IMR-90 (cell line): ENCODE measurements around the gene ITSN1. TPM values are rescaled to one million over a fixed set of nuclear protein-coding genes. Genes with fewer than 3 reads are reported as not detected.

Experiments used
- ATAC-seq: fragments of 200-7000 bp; cut with Tn5 transposase; 2 replicates; pipeline ENCODE4 v1.9.1; 2020; ENCODE audit warnings: low read depth, mild to moderate bottlenecking, moderate library complexity
- BruUV-seq: library from RNA; stranded (reverse); fragments of 400-500 nt; replicated peaks from 2 replicates; lab custom pipeline; 2021; lab: Mats Ljungman, UMichigan
- CTCF ChIA-PET: fragments of 300-600 bp; formaldehyde crosslinking; extraction: SDS; loops from one replicate; lab custom pipeline; 2021; ENCODE audit warnings: antibody characterized with exemption; lab: Yijun Ruan, JAX
- POLR2A ChIA-PET: fragments of 300-600 bp; sonication (Branson Sonifier 250); formaldehyde crosslinking; loops from one replicate; lab custom pipeline; 2022; ENCODE audit warnings: antibody characterized with exemption; ENCODE audit not compliant: unreplicated experiment; lab: Charles Lee
- DNase-seq: peaks from one replicate; pipeline ENCODE4 v3.0.0; 2013
- H2AFZ ChIP-seq: replicated peaks from 2 replicates; pipeline ENCODE3; 2013; ENCODE audit warnings: low read length, mild to moderate bottlenecking; ENCODE audit not compliant: poor library complexity
- H2AK5ac ChIP-seq: 2 replicates; pipeline ENCODE4 v1.6.1; 2013; ENCODE audit warnings: low read depth, low read length, inconsistent platforms
- H2AK9ac ChIP-seq: replicated peaks from 2 replicates; pipeline ENCODE3; 2013; ENCODE audit warnings: mild to moderate bottlenecking, low read depth, low read length, moderate library complexity; ENCODE audit not compliant: poor library complexity
- H2BK120ac ChIP-seq: 2 replicates; pipeline ENCODE4 v1.6.1; 2013; ENCODE audit warnings: low read depth, low read length, inconsistent platforms
- H2BK15ac ChIP-seq: 3 replicates; pipeline ENCODE4 v1.6.1; 2013; ENCODE audit warnings: low read depth, low read length, inconsistent platforms
- H2BK20ac ChIP-seq: 2 replicates; pipeline ENCODE4 v1.6.1; 2013; ENCODE audit warnings: low read depth, mild to moderate bottlenecking, inconsistent platforms, low read length, moderate library complexity
- H2BK5ac ChIP-seq: 2 replicates; pipeline ENCODE4 v1.6.1; 2013; ENCODE audit warnings: mild to moderate bottlenecking, low read depth, low read length, inconsistent platforms; ENCODE audit not compliant: poor library complexity, severe bottlenecking
- H3K14ac ChIP-seq: replicated peaks from 2 replicates; pipeline ENCODE4 v1.6.1; 2013; ENCODE audit warnings: low read depth, low read length, inconsistent platforms
- H3K18ac ChIP-seq: 2 replicates; pipeline ENCODE4 v1.6.1; 2013; ENCODE audit warnings: low read depth, low read length, control low read depth
- H3K23ac ChIP-seq: 2 replicates; pipeline ENCODE4 v1.6.1; 2013; ENCODE audit warnings: low read depth, low read length, inconsistent platforms
- H3K27ac ChIP-seq: 2 replicates; pipeline ENCODE4 v1.5.1; 2013; ENCODE audit warnings: mild to moderate bottlenecking, control low read depth, low read length; ENCODE audit not compliant: insufficient read depth
- H3K27me3 ChIP-seq: 2 replicates; pipeline ENCODE4 v1.6.1; 2013; ENCODE audit warnings: low read length; ENCODE audit not compliant: control insufficient read depth, insufficient read depth
- H3K36me3 ChIP-seq: 2 replicates; pipeline ENCODE4 v1.6.1; 2013; ENCODE audit warnings: low read length, mixed read lengths; ENCODE audit not compliant: control insufficient read depth, insufficient read depth
- H3K4ac ChIP-seq: 2 replicates; pipeline ENCODE4 v1.6.1; 2013; ENCODE audit warnings: low read depth, low read length, inconsistent platforms
- H3K4me1 ChIP-seq: 2 replicates; pipeline ENCODE4 v1.6.1; 2013; ENCODE audit warnings: low read length, mixed read lengths; ENCODE audit not compliant: control insufficient read depth, insufficient read depth
- H3K4me2 ChIP-seq: 2 replicates; pipeline ENCODE4 v1.6.1; 2013; ENCODE audit warnings: low read depth, mild to moderate bottlenecking, control low read depth, low read length, moderate library complexity
- H3K4me3 ChIP-seq: 2 replicates; pipeline ENCODE4 v1.5.1; 2013; ENCODE audit warnings: low read depth, mild to moderate bottlenecking, control low read depth, low read length, moderate library complexity; ENCODE audit not compliant: insufficient read depth
- H3K56ac ChIP-seq: 2 replicates; pipeline ENCODE4 v1.6.1; 2013; ENCODE audit warnings: low read length, inconsistent platforms; ENCODE audit not compliant: insufficient read depth; ENCODE audit errors: extremely low read depth
- H3K79me1 ChIP-seq, 2 experiments: 2 replicates each; pipeline ENCODE4 v1.6.1; 2013; ENCODE audit warnings: low read length in 2 of 2, inconsistent platforms in 1 of 2, low read depth in 1 of 2
- H3K9ac ChIP-seq: 2 replicates; pipeline ENCODE4 v1.6.1; 2013; ENCODE audit warnings: low read depth, low read length, control low read depth
- H3K9me1 ChIP-seq: 2 replicates; pipeline ENCODE4 v1.6.1; 2013; ENCODE audit warnings: low read length, inconsistent platforms; ENCODE audit not compliant: insufficient read depth
- H3K9me3 ChIP-seq: 2 replicates; pipeline ENCODE4 v1.6.1; 2013; ENCODE audit warnings: low read length; ENCODE audit not compliant: control insufficient read depth, insufficient read depth
- H4K20me1 ChIP-seq: 2 replicates; pipeline ENCODE4 v1.6.1; 2013; ENCODE audit warnings: low read length, inconsistent platforms; ENCODE audit not compliant: insufficient read depth
- H4K5ac ChIP-seq: 2 replicates; pipeline ENCODE4 v1.6.1; 2013; ENCODE audit warnings: mild to moderate bottlenecking, low read depth, low read length, control low read depth
- H4K8ac ChIP-seq, 2 experiments: 2 replicates each; pipeline ENCODE4 v1.6.1; 2013; ENCODE audit warnings: low read depth in 2 of 2, low read length in 2 of 2, control low read depth in 1 of 2, inconsistent platforms in 1 of 2
- H4K91ac ChIP-seq: 2 replicates; pipeline ENCODE4 v1.6.1; 2013; ENCODE audit warnings: low read depth, low read length, inconsistent platforms; ENCODE audit not compliant: insufficient read depth
- CEBPB ChIP-seq: IDR thresholded peaks from 2 replicates; pipeline ENCODE4 v1.6.1; 2012; ENCODE audit warnings: low read depth, low read length, improper control_type of control experiment
- NFE2L2 ChIP-seq: fragments of 150-350 bp; IDR thresholded peaks from 2 replicates; pipeline ENCODE4 v1.6.1; 2016; ENCODE audit warnings: low read depth, mild to moderate bottlenecking, low read length
- WGBS, 2 experiments: methylation state at CpG; one replicate each; pipeline versions ENCODE4 v1.1.5 to v1.1.7; 2013; ENCODE audit warnings: missing lambda C conversion rate in 2 of 2; ENCODE audit not compliant: insufficient read length in 1 of 2; ENCODE audit errors: extremely low coverage in 2 of 2; 5-methylcytosine and 5-hydroxymethylcytosine counted together
- dilution Hi-C: fragments of 300-500 bp; cut with HindIII; formaldehyde crosslinking; loops from one replicate; pipeline ENCODE4 v1.14.3; 2018; ENCODE audit warnings: low sequenced_read_pairs; ENCODE audit not compliant: unreplicated experiment
- in situ Hi-C: fragments of 300-500 bp; cut with MboI; formaldehyde crosslinking; loops from 3 replicates; pipeline ENCODE4 v1.14.3; 2019; ENCODE audit warnings: low sequenced_read_pairs, inconsistent platforms, mixed read lengths
- intact Hi-C: fragments of 100-400 bp; cut with micrococcal nuclease; formaldehyde crosslinking; loops from 2 replicates; pipeline ENCODE4 v1.10.0; 2022
- polyA plus RNA-seq, 3 experiments: library from polyadenylated mRNA; depleted of rRNA; stranded (reverse); fragments of >200 nt; gene quantifications; 2 replicates each; pipeline ENCODE4 v1.2.3, GENCODE V29; 2012; ENCODE audit warnings: low replicate concordance in 1 of 3
- total RNA-seq: library from RNA; depleted of rRNA; stranded (reverse); fragments of >200 nt; gene quantifications from 2 replicates; pipeline ENCODE4 v1.2.3, GENCODE V29; 2012

ITSN1 gene
- total and polyA plus RNA-seq, 2 of the 4 experiments (the other 2 are of a cell fraction), result 45.4 to 62.0 TPM

DNA sequence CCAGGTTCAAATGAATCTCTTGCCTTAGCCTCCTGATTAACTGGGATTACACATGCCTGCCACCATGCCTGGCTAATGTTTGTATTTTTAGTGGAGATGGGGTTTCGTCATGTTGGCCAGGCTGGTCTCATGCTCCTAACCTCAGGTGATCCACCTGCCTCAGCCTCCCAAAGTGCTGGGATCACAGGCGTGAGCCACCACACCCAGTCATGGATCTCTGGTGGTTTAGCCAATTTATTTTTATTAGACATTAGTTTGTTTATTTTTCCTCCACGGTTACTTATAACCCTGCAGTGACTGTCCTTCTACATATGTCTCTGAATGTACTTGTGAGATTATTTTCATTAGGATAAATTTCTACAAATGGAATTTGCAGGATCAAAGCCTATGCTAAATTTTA lies 5.3 kb downstream of the ITSN1 start:
- no peak overlapping the region for H3K4me2 ChIP-seq
- H3K23ac ChIP-seq, result no peak overlapping the region
- H3K56ac ChIP-seq, result no peak overlapping the region
- no peak overlapping the region for H2BK5ac ChIP-seq
- H3K36me3 ChIP-seq, result no peaks in the 10 kb centered on the region; the same call in 1 of the 2 replicates
- no peak overlapping the region for H2BK120ac ChIP-seq
- H2BK15ac ChIP-seq, result no peak overlapping the region
- H3K4ac ChIP-seq, result no peak overlapping the region
- H3K18ac ChIP-seq, result no peak overlapping the region
- no CpG with 5 or more reads among the region's 3 CpGs for WGBS, 2 experiments
- no peak overlapping the region for H3K4me3 ChIP-seq
- peaks cover 27% of the 10 kb centered on the region; the same call in 1 of the 2 replicates for H4K20me1 ChIP-seq
- POLR2A ChIA-PET, result no interaction called here
- CTCF ChIA-PET, result no interaction called here
- peaks cover 14% of the 10 kb centered on the region for H3K9me1 ChIP-seq
- H4K5ac ChIP-seq, result no peak overlapping the region
- peaks cover 9% of the 10 kb centered on the region for H3K4me1 ChIP-seq
- no peaks in the 10 kb centered on the region for H3K27me3 ChIP-seq
- intact Hi-C loops, result no loop called here
- no peak overlapping the region for H3K14ac ChIP-seq
- in situ Hi-C loops, result loop anchor here (10.0 kb wide), 1 partner anchor 237 kb away; no protein-coding TSS in a partner anchor
- TF ChIP-seq CEBPB (no peak), NFE2L2 (no peak)
- DNase-seq, result no peak
- dilution Hi-C loops, result no loop called here
- BruUV-seq, result no TSS peak
- H3K9ac ChIP-seq, result no peak overlapping the region
- H3K27ac ChIP-seq, result no peak overlapping the region
- no peak overlapping the region for H2AK9ac ChIP-seq
- no peak for ATAC-seq
- H4K91ac ChIP-seq, result no peak overlapping the region
- H2BK20ac ChIP-seq, result no peak overlapping the region
- peaks cover 23 to 75% of the 10 kb centered on the region in 2 experiments for H3K79me1 ChIP-seq
- H2AFZ ChIP-seq, result no peak overlapping the region
- H4K8ac ChIP-seq, result no peak overlapping the region
- no peaks in the 10 kb centered on the region for H3K9me3 ChIP-seq
- no peak overlapping the region for H2AK5ac ChIP-seq
